NCI-H446 (cell line): ENCODE results near the gene CAD.
"Not testable (repeated sequence)": the region's sequence is repeated elsewhere in the genome, so short reads cannot be mapped to it uniquely, and the experiment has no call there.

Experiments used
- DNase-seq, 2 experiments: peaks; one replicate each; lab custom pipeline; 2025; lab: John Stamatoyannopoulos, UW

Gene CAD

GRCh38 chr2:27217173-27218121 is at the start of gene CAD:
TSS of gene CAD (plus strand) at chr2:27217369. CDS start at chr2:27217552, 183 bp downstream.
- peak; percentile 69 to 91 for DNase-seq

- DNase-seq: no peak
These were observed 46.4 kb upstream of the CAD start for GRCh38 chr2:27170581-27171337.

GRCh38 chr2:27171351-27171848 is 45.8 kb upstream of the CAD start:
- no peak for DNase-seq

GRCh38 chr2:27174638-27175037 is 42.5 kb upstream of the CAD start:
- DNase-seq: no peak

- DNase-seq: no peak
These were observed 41.8 kb upstream of the CAD start for GRCh38 chr2:27175330-27175729.

GRCh38 chr2:27175781-27176180 is 41.4 kb upstream of the CAD start:
- DNase-seq: not testable (repeated sequence)

- no peak for DNase-seq
These were observed 39.5 kb upstream of the CAD start for GRCh38 chr2:27177441-27178351.

- no peak for DNase-seq
These were observed 38.7 kb upstream of the CAD start for GRCh38 chr2:27178469-27178868.

GRCh38 chr2:27179344-27180000 is 37.7 kb upstream of the CAD start:
- DNase-seq: no peak

GRCh38 chr2:27182346-27182745 is 34.8 kb upstream of the CAD start:
- no peak for DNase-seq

GRCh38 chr2:27184115-27184514 is 33.1 kb upstream of the CAD start:
- DNase-seq: no peak

GRCh38 chr2:27185331-27186026 is 31.7 kb upstream of the CAD start:
- DNase-seq: peak in 1 of 2 experiments; percentile 43

GRCh38 chr2:27186613-27187345 is 30.4 kb upstream of the CAD start:
- no peak for DNase-seq

- no peak for DNase-seq
These were observed 27.2 kb upstream of the CAD start for GRCh38 chr2:27189989-27190388.

GRCh38 chr2:27191070-27191829 is 25.9 kb upstream of the CAD start:
- DNase-seq: peak; percentile 25 to 53

GRCh38 chr2:27194538-27195354 is 22.4 kb upstream of the CAD start:
- no peak for DNase-seq

- not testable (repeated sequence) for DNase-seq
These were observed 21.4 kb upstream of the CAD start for GRCh38 chr2:27195799-27196198.

- not testable (repeated sequence) for DNase-seq
These were observed 19.1 kb upstream of the CAD start for GRCh38 chr2:27198068-27198467.
